GM12801 (cell line): ENCODE measurements around the gene LIPF.

Experiments used
- CTCF ChIP-seq: IDR thresholded peaks from one replicate; pipeline ENCODE4 v1.5.1; 2011; ENCODE audit warnings: control low read depth; ENCODE audit not compliant: insufficient read length; ENCODE audit errors: extremely low read depth

The LIPF gene

DNA sequence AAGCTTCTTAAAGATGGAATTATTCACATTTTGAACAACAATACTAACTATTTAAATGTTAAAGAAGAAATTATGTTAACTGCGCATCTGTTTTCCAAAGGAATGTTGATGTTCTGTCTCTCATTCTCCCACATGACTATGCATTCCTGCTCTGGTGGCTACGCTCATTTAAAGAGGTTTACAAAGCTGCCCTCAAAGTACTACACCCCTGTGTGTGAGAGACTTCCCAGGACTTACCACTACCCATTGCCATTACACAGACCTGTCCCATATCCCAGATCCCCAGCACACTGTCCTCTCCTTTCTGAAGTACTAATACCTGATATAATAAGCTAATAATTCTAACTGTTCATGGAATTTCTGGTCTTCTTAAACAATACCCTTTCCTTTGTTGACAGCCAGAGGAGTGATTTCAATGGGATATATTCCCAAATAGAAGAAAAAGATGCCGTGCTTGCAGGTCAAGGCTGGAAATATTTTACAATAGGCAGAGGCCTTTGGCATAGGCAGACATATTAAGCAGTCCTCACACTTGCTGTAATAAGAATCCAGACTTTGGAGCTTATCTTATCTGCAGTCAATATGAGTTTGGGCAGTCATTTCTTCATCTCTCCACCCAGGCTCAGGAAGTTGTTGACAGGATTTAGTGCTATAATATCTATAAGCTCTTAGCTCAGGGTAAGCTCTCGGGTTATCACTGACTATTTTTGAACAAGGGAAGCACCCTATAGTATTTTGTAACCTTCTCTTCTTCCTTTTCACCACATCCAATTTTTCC lies 12.2 kb downstream of the LIPF start:
- TF ChIP-seq CTCF, result no peak

DNA sequence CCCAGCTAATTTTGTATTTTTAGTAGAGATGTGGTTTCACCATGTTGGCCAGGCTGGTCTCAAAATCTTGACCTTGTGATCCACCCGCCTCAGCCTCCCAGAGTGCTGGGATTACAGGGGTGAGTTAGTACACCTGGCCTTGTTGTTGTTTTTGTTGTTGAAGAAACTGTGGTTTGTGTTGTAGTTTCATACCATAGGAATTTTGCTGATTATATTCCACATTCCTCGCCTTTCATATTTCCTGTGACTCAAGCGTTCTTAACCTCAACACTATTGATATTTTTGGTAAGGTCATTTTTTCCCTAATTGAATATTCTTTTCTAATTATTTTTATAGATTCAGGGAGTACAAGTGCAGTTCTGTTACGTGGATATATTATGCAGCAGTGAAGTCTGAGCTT lies 16.7 kb downstream of the LIPF start:
- no peak for TF ChIP-seq CTCF

GRCh38 chr10:88682491-88682890 lies 18.2 kb downstream of the LIPF start:
- no peak for TF ChIP-seq CTCF

DNA sequence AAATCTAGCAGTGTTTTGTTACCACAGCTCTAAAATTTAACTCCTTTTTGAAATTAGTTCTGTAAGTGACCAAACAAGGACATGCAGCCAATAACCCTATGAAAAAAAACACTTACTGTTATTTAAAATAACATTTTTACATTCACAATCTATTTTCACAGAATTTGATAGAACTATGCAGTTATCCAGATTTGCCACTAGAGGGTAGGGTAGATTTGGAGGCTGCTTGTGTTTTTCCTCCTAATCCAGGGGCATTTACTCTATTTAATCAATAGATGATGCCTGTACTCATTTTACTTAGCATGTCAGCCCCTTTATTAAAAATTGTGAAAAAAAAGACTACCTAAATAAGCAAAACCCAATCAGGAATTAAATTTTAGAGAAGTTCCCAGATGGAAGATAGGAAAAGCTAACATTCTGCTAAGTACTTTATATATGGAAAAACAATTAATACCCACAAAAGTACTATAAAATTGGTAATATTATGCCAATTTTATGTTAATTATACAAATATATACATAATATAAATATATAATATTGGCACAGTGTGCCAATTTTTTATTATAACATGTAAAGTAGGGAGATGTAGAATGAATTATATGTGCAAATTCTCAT lies 23.7 kb downstream of the LIPF start:
- no peak for TF ChIP-seq CTCF

DNA sequence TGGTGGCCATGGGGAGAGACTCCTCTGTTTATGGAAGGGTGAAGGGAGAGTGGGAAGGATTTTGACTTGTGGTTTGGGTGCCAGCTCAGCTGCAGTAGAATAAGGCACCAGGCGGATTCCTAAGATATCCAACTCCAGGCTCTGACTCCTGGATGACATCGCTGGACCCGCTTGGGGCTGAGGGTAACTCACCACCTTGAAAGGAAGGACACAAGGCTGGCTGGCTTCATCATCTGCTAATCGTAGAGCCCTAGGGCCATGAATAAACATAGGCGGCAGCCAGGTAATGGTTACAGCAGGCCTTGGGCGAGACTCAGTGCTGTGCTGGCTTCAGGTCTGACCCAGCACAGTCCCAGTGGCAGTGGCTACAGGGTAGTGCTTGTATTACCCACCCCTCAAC lies 25.1 kb downstream of the LIPF start:
- no peak for TF ChIP-seq CTCF

GRCh38 chr10:88693392-88694020 lies 29.3 kb downstream of the LIPF start:
- TF ChIP-seq CTCF, result no peak

DNA sequence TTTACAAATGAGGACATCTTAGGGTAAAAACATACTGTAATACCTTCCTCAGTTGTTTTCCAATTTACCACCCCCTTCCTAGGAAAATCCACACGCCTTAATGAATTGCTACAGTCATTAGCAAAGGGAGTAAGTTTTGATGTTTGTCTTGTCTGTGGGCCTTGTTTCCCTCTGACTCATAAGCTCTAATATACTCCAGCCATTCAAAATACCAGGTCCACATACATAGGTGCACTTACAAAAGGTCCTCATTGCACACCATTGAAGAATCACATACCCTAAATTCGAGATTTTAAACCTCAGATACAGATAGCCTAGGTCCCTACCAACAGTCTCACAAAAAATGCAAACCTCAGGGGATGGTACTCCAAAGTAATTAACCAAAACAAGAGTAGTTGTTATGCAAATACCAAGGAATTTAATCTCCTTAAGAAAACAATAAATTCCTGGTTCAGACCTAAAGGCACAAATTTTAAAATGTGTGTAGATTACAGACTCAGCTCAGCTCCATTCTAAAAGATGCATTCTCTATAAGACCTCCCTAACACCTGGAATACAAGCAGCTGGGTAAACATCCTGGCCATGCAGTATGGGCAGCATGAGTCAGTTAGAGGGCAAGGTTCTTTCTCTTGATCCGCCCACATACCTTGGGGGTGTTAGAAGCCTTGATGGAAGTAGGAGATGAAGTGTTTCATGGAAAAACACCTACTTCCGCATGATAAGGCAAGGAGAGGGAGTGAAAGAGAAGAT lies 38.8 kb downstream of the LIPF start:
- no peak for TF ChIP-seq CTCF
